ENCODE data around the gene NEK8.
"Not testable (repeated sequence)": the region's sequence is repeated elsewhere in the genome, so short reads cannot be mapped to it uniquely, and the experiment has no call there.

NEK8 gene

GRCh38 chr17:28774206-28774605 lies 45.6 kb downstream of the NEK8 start:
- no peak for FAIRE-seq

GRCh38 chr17:28777178-28777577 lies 48.6 kb downstream of the NEK8 start:
- no peak for FAIRE-seq

- FAIRE-seq, result not testable (repeated sequence)
These were observed 51.0 kb downstream of the NEK8 start for GRCh38 chr17:28779601-28780000.

GRCh38 chr17:28783161-28783560 lies 54.6 kb downstream of the NEK8 start:
- FAIRE-seq, result no peak

- FAIRE-seq, result no peak
These were observed 59.5 kb downstream of the NEK8 start for GRCh38 chr17:28788100-28788499.
